Measurements from ENCODE around the gene HECTD1. TPM values are rescaled to one million over a fixed set of nuclear protein-coding genes. Genes with fewer than 3 reads are reported as not detected.

HECTD1 gene
- polyA plus RNA-seq, 1 of the 3 experiments (the other 2 are of a cell fraction) = 43.2 TPM

DNA sequence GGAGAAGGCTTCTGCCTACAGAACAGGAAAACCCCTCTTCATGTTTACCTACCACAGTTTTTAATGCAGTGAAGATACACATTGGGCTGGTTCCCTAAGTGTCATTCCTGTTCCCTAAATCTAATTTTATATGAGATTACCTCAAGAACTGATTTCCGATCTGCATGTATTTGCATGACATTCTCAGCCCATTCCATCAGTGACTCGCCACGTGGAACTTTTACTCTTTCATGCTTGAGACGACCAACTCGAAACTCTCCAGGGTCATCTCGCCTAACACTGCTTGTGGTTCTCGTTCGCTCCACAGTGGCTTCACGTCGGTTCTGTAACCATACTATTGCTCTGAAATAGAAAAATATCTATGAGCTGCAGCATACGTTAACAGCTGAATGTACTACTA is 98.3 kb downstream of the HECTD1 start (continued):
- no peak for TF ChIP-seq RCOR1 (IDR thresholded peaks at IDR 0.05; ENCODE audit: low read length)
- no peak for TF ChIP-seq MEF2A (IDR thresholded peaks at IDR 0.05; ENCODE audit: borderline replicate concordance, low read depth)
- TF ChIP-seq YY1 (IDR thresholded peaks at IDR 0.05; ENCODE audit: low read depth) = no peak
- TF ChIP-seq NFIC (IDR thresholded peaks at IDR 0.05; ENCODE audit: borderline replicate concordance) = no peak
- TF ChIP-seq POLR2AphosphoS5 (IDR thresholded peaks at IDR 0.05; ENCODE audit: low read depth, low read length) = no peak
- no peak for TF ChIP-seq GATA2 (CRISPR knock-in tag; IDR thresholded peaks at IDR 0.05)
- TF ChIP-seq FOXJ3 (CRISPR knock-in tag; IDR thresholded peaks at IDR 0.05) = no peak
- TF ChIP-seq, protein P1, sequence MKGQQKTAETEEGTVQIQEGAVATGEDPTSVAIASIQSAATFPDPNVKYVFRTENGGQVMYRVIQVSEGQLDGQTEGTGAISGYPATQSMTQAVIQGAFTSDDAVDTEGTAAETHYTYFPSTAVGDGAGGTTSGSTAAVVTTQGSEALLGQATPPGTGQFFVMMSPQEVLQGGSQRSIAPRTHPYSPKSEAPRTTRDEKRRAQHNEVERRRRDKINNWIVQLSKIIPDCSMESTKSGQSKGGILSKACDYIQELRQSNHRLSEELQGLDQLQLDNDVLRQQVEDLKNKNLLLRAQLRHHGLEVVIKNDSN (IDR thresholded peaks at IDR 0.05; ENCODE audit: borderline replicate concordance, low read depth) = no peak
- no peak for TF ChIP-seq SIN3A (IDR thresholded peaks at IDR 0.05; ENCODE audit: borderline replicate concordance, low read depth, low read length)

- no peak overlapping the region for H3K4me2 ChIP-seq
- H3K9me2 ChIP-seq = no peaks in the 10 kb centered on the region
- H3K79me2 ChIP-seq (ENCODE audit: insufficient read depth) = no peaks in the 10 kb centered on the region
- no peaks in the 10 kb centered on the region for H3K27me3 ChIP-seq (ENCODE audit: insufficient read depth)
- H3K27ac ChIP-seq (ENCODE audit: low read depth in 2 of 2, low read length in 1 of 2) = peak overlapping the region in 1 of 2 experiments; percentile 2; a peak in 1 of 4 replicates
- 79% methylated on average over 3 of the region's 3 CpGs for WGBS (ENCODE audit: low lambda C conversion rate)
- POLR2A ChIA-PET = no interaction called here
- H3K9ac ChIP-seq = no peak overlapping the region
- DNase-seq = no peak
- CTCF ChIA-PET = no interaction called here
- no peaks in the 10 kb centered on the region for H3F3A ChIP-seq (replicated peaks; ENCODE audit: insufficient read depth)
- no peak overlapping the region for H2AFZ ChIP-seq (ENCODE audit: low read depth)
- H3K4me1 ChIP-seq (ENCODE audit: control insufficient read depth in 1 of 2, insufficient read depth in 2 of 2, low read depth in 1 of 2, low read length in 1 of 2) = no peaks in the 10 kb centered on the region
- no peak overlapping the region for H3K4me3 ChIP-seq (ENCODE audit: low read depth in 2 of 2, low read length in 1 of 2)
- H3K9me3 ChIP-seq = no peaks in the 10 kb centered on the region
- H4K20me1 ChIP-seq (ENCODE audit: insufficient read depth) = no peaks in the 10 kb centered on the region
- H3K36me3 ChIP-seq (replicated peaks in 1 of 2; ENCODE audit: control insufficient read depth in 1 of 2, insufficient read depth in 2 of 2, low read length in 1 of 2) = peaks cover 48 to 86% of the 10 kb centered on the region in 2 experiments
- peak; percentile 47; the same call in 1 of the 2 replicates for TF ChIP-seq FOSL2 (IDR thresholded peaks at IDR 0.05; ENCODE audit: borderline replicate concordance, low read depth)
- TF ChIP-seq POLR2AphosphoS5 (IDR thresholded peaks at IDR 0.05; ENCODE audit: low read depth, low read length) = no peak
- TF ChIP-seq YY1 (IDR thresholded peaks at IDR 0.05; ENCODE audit: low read depth) = no peak
- TF ChIP-seq RAD21 (IDR thresholded peaks at IDR 0.05; ENCODE audit: low read length) = no peak
These were observed 100.8 kb downstream of the HECTD1 start for GRCh38 chr14:31106768-31107167.

DNA sequence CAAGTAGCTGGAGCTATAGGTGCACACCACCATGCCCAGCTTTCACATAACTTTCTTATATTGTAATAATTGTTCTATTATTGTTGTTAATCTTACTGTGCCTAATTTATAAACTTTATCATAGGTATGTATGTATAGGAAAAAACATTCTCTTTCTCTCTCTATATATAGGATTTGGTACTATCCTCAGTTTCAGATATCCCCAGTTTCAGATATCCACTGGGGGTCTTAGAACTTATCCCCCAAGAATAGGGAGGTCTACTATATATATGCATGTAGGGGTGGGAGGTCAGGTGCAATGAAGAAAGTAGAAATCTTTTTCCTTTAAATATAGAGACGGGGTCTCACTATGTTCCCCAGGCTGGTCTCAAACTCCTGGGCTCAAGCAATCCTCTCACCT is 110.5 kb downstream of the HECTD1 start:
- Histone ChIP-seq H3K36me3 (replicated peaks in 1 of 2; ENCODE audit: control insufficient read depth in 1 of 2, insufficient read depth in 2 of 2, low read length in 1 of 2) (peaks cover 28 to 46% of the 10 kb centered on the region in 2 experiments), H3K4me2 (no peak overlapping the region), H3F3A (replicated peaks; ENCODE audit: insufficient read depth) (peaks cover 10% of the 10 kb centered on the region), H3K4me3 (ENCODE audit: low read depth in 2 of 2, low read length in 1 of 2) (no peak overlapping the region), H3K27ac (ENCODE audit: low read depth in 2 of 2, low read length in 1 of 2) (no peak overlapping the region), H3K79me2 (ENCODE audit: insufficient read depth) (no peaks in the 10 kb centered on the region), H3K27me3 (ENCODE audit: insufficient read depth) (no peaks in the 10 kb centered on the region), H2AFZ (ENCODE audit: low read depth) (no peak overlapping the region), H4K20me1 (ENCODE audit: insufficient read depth) (no peaks in the 10 kb centered on the region), H3K4me1 (ENCODE audit: control insufficient read depth in 1 of 2, insufficient read depth in 2 of 2, low read depth in 1 of 2, low read length in 1 of 2) (no peaks in the 10 kb centered on the region), H3K9me2 (no peaks in the 10 kb centered on the region), H3K9ac (no peak overlapping the region), H3K9me3 (no peaks in the 10 kb centered on the region)
- POLR2A ChIA-PET = no interaction called here
- TF ChIP-seq CHD2 (IDR thresholded peaks at IDR 0.05; ENCODE audit: low read length, partially characterized antibody) = no peak
- TF ChIP-seq MEF2A (IDR thresholded peaks at IDR 0.05; ENCODE audit: borderline replicate concordance, low read depth) = no peak
- DNase-seq = no peak
- CTCF ChIA-PET = interaction anchor here (1.2 kb wide), 1 partner anchor 15 kb away, joined by 3 read pairs; no protein-coding TSS in a partner anchor
- WGBS (ENCODE audit: low lambda C conversion rate) = 100% methylated on average over 1 of the region's 1 CpG
